ENCODE results near the gene THNSL1.

- TF ChIP-seq CTCF (IDR thresholded peaks at IDR 0.05) (no peak), EP300 (IDR thresholded peaks at IDR 0.05) (no peak)
Observed at GRCh38 chr10:25071227-25071626, 54.8 kb downstream of the THNSL1 start.
